ENCODE measurements around the gene PTGER1. TPM values are rescaled to one million over a fixed set of nuclear protein-coding genes. Genes with fewer than 3 reads are reported as not detected.
A peak's percentile ranks its signal among the peaks of the same experiment; 100 is the strongest.

PTGER1 gene
- polyA plus RNA-seq, 2 donors, result 0.32 to 0.47 TPM

- Histone ChIP-seq H3K9me3 (ENCODE audit: control insufficient read depth in 2 of 2, insufficient read depth in 1 of 2, low read depth in 1 of 2, low read length in 1 of 2) (no peaks in the 10 kb centered on the region), H3K27ac (ENCODE audit: low read depth in 2 of 2, low read length in 1 of 2) (no peak overlapping the region)
- WGBS, 2 donors, result 62 to 71% methylated on average over 1 of the region's 1 CpG
Measured at GRCh38 chr19:14503285-14503684, 28.1 kb upstream of the PTGER1 start.

GRCh38 chr19:14502334-14503092, 27.4 kb upstream of the PTGER1 start:
- Histone ChIP-seq H3K27ac (ENCODE audit: low read depth in 2 of 2, low read length in 1 of 2) (no peak overlapping the region), H3K9me3 (ENCODE audit: control insufficient read depth in 2 of 2, insufficient read depth in 1 of 2, low read depth in 1 of 2, low read length in 1 of 2) (no peaks in the 10 kb centered on the region), H3K36me3 (ENCODE audit: control insufficient read depth in 2 of 2, insufficient read depth in 2 of 2, low read length in 1 of 2) (no peaks in the 10 kb centered on the region), H3K27me3 (ENCODE audit: control insufficient read depth in 1 of 2, insufficient read depth in 2 of 2, low read length in 2 of 2) (no peaks in the 10 kb centered on the region), H3K4me1 (ENCODE audit: control insufficient read depth in 2 of 2, insufficient read depth in 2 of 2, low read length in 1 of 2) (peaks cover 0 to 9% of the 10 kb centered on the region in 2 donors), H3K4me3 (ENCODE audit: low read depth in 1 of 2, low read length in 2 of 2) (no peak overlapping the region)
- WGBS, 2 donors, result 76 to 78% methylated on average over 11 of the region's 11 CpGs

More at GRCh38 chr19:14503285-14503684, 28.1 kb upstream of the PTGER1 start:
- Histone ChIP-seq H3K4me1 (ENCODE audit: control insufficient read depth in 2 of 2, insufficient read depth in 2 of 2, low read length in 1 of 2) (peaks cover 0 to 8% of the 10 kb centered on the region in 2 donors), H3K36me3 (ENCODE audit: control insufficient read depth in 2 of 2, insufficient read depth in 2 of 2, low read length in 1 of 2) (no peaks in the 10 kb centered on the region), H3K27me3 (ENCODE audit: control insufficient read depth in 1 of 2, insufficient read depth in 2 of 2, low read length in 2 of 2) (no peaks in the 10 kb centered on the region), H3K4me3 (ENCODE audit: low read depth in 1 of 2, low read length in 2 of 2) (no peak overlapping the region)

- 39 to 42% methylated on average over 6 of the region's 6 CpGs for WGBS, 2 donors
- H3K27me3 ChIP-seq (ENCODE audit: control insufficient read depth in 1 of 2, insufficient read depth in 2 of 2, low read length in 2 of 2), result no peaks in the 10 kb centered on the region
- H3K9me3 ChIP-seq (ENCODE audit: control insufficient read depth in 2 of 2, insufficient read depth in 1 of 2, low read depth in 1 of 2, low read length in 1 of 2), result no peaks in the 10 kb centered on the region
- H3K4me3 ChIP-seq (ENCODE audit: low read depth in 1 of 2, low read length in 2 of 2), result no peak overlapping the region
- H3K36me3 ChIP-seq (ENCODE audit: control insufficient read depth in 2 of 2, insufficient read depth in 2 of 2, low read length in 1 of 2), result no peaks in the 10 kb centered on the region
- H3K27ac ChIP-seq (ENCODE audit: low read depth in 2 of 2, low read length in 1 of 2), result peak overlapping the region; percentile 92 to 95
- H3K4me1 ChIP-seq (ENCODE audit: control insufficient read depth in 2 of 2, insufficient read depth in 2 of 2, low read length in 1 of 2), result peaks cover 0 to 12% of the 10 kb centered on the region in 2 donors
Measured at GRCh38 chr19:14497228-14497921, 22.2 kb upstream of the PTGER1 start.

- Histone ChIP-seq H3K4me3 (ENCODE audit: low read depth in 1 of 2, low read length in 2 of 2) (peak overlapping the region; percentile 30 to 87), H3K27me3 (ENCODE audit: control insufficient read depth in 1 of 2, insufficient read depth in 2 of 2, low read length in 2 of 2) (no peaks in the 10 kb centered on the region), H3K4me1 (ENCODE audit: control insufficient read depth in 2 of 2, insufficient read depth in 2 of 2, low read length in 1 of 2) (peaks cover 0 to 12% of the 10 kb centered on the region in 2 donors), H3K27ac (ENCODE audit: low read depth in 2 of 2, low read length in 1 of 2) (peak overlapping the region; percentile 92 to 95), H3K36me3 (ENCODE audit: control insufficient read depth in 2 of 2, insufficient read depth in 2 of 2, low read length in 1 of 2) (no peaks in the 10 kb centered on the region), H3K9me3 (ENCODE audit: control insufficient read depth in 2 of 2, insufficient read depth in 1 of 2, low read depth in 1 of 2, low read length in 1 of 2) (no peaks in the 10 kb centered on the region)
- 30 to 34% methylated on average over 7 of the region's 7 CpGs for WGBS, 2 donors
Measured at GRCh38 chr19:14496834-14497227, 21.7 kb upstream of the PTGER1 start.

- Histone ChIP-seq H3K9me3 (ENCODE audit: control insufficient read depth in 2 of 2, insufficient read depth in 1 of 2, low read depth in 1 of 2, low read length in 1 of 2) (no peaks in the 10 kb centered on the region), H3K4me1 (ENCODE audit: control insufficient read depth in 2 of 2, insufficient read depth in 2 of 2, low read length in 1 of 2) (peaks cover 0 to 12% of the 10 kb centered on the region in 2 donors)
- WGBS, 2 donors, result 3% methylated on average over 55 to 71 of the region's 71 CpGs
Measured at GRCh38 chr19:14496029-14496833, 21.1 kb upstream of the PTGER1 start, which contains the start of gene GIPC1. Gene GIPC1 (minus strand): TSS chr19:14496127. CDS start chr19:14482976, 13,151 bp downstream.

GRCh38 chr19:14495672-14496028, 20.5 kb upstream of the PTGER1 start:
- H3K36me3 ChIP-seq (ENCODE audit: control insufficient read depth in 2 of 2, insufficient read depth in 2 of 2, low read length in 1 of 2), result peaks cover 0 to 2% of the 10 kb centered on the region in 2 donors
- peaks cover 0 to 12% of the 10 kb centered on the region in 2 donors for H3K4me1 ChIP-seq (ENCODE audit: control insufficient read depth in 2 of 2, insufficient read depth in 2 of 2, low read length in 1 of 2)
- no peaks in the 10 kb centered on the region for H3K9me3 ChIP-seq (ENCODE audit: control insufficient read depth in 2 of 2, insufficient read depth in 1 of 2, low read depth in 1 of 2, low read length in 1 of 2)
- WGBS, 2 donors, result 1 to 5% methylated on average over 7 to 28 of the region's 28 CpGs
- H3K27me3 ChIP-seq (ENCODE audit: control insufficient read depth in 1 of 2, insufficient read depth in 2 of 2, low read length in 2 of 2), result no peaks in the 10 kb centered on the region
- peak overlapping the region; percentile 92 to 97 for H3K27ac ChIP-seq (ENCODE audit: low read depth in 2 of 2, low read length in 1 of 2)
- peak overlapping the region; percentile 68 to 87 for H3K4me3 ChIP-seq (ENCODE audit: low read depth in 1 of 2, low read length in 2 of 2)

More at GRCh38 chr19:14496029-14496833, 21.1 kb upstream of the PTGER1 start, which contains the start of gene GIPC1:
- Histone ChIP-seq H3K27ac (ENCODE audit: low read depth in 2 of 2, low read length in 1 of 2) (peak within 1 kb of the TSS; percentile 92 to 97), H3K36me3 (ENCODE audit: control insufficient read depth in 2 of 2, insufficient read depth in 2 of 2, low read length in 1 of 2) (peaks cover 0 to 2% of the 10 kb centered on the region in 2 donors), H3K4me3 (ENCODE audit: low read depth in 1 of 2, low read length in 2 of 2) (peak within 1 kb of the TSS; percentile 68 to 87), H3K27me3 (ENCODE audit: control insufficient read depth in 1 of 2, insufficient read depth in 2 of 2, low read length in 2 of 2) (no peaks in the 10 kb centered on the region)

- 14 to 20% methylated on average over 12 to 14 of the region's 14 CpGs for WGBS, 2 donors
- Histone ChIP-seq H3K4me1 (ENCODE audit: control insufficient read depth in 2 of 2, insufficient read depth in 2 of 2, low read length in 1 of 2) (peaks cover 0 to 12% of the 10 kb centered on the region in 2 donors), H3K36me3 (ENCODE audit: control insufficient read depth in 2 of 2, insufficient read depth in 2 of 2, low read length in 1 of 2) (peaks cover 0 to 3% of the 10 kb centered on the region in 2 donors), H3K4me3 (ENCODE audit: low read depth in 1 of 2, low read length in 2 of 2) (peak overlapping the region; percentile 68 to 87), H3K27ac (ENCODE audit: low read depth in 2 of 2, low read length in 1 of 2) (peak overlapping the region; percentile 92 to 97), H3K27me3 (ENCODE audit: control insufficient read depth in 1 of 2, insufficient read depth in 2 of 2, low read length in 2 of 2) (no peaks in the 10 kb centered on the region), H3K9me3 (ENCODE audit: control insufficient read depth in 2 of 2, insufficient read depth in 1 of 2, low read depth in 1 of 2, low read length in 1 of 2) (no peaks in the 10 kb centered on the region)
Measured at GRCh38 chr19:14494910-14495671, 19.9 kb upstream of the PTGER1 start.

GRCh38 chr19:14494411-14494810, 19.3 kb upstream of the PTGER1 start:
- H3K4me1 ChIP-seq (ENCODE audit: control insufficient read depth in 2 of 2, insufficient read depth in 2 of 2, low read length in 1 of 2), result peaks cover 0 to 12% of the 10 kb centered on the region in 2 donors
- no peaks in the 10 kb centered on the region for H3K9me3 ChIP-seq (ENCODE audit: control insufficient read depth in 2 of 2, insufficient read depth in 1 of 2, low read depth in 1 of 2, low read length in 1 of 2)
- H3K4me3 ChIP-seq (ENCODE audit: low read depth in 1 of 2, low read length in 2 of 2), result peak overlapping the region; percentile 68 to 87
- 60 to 71% methylated on average over 4 of the region's 4 CpGs for WGBS, 2 donors
- peak overlapping the region; percentile 92 to 97 for H3K27ac ChIP-seq (ENCODE audit: low read depth in 2 of 2, low read length in 1 of 2)
- H3K27me3 ChIP-seq (ENCODE audit: control insufficient read depth in 1 of 2, insufficient read depth in 2 of 2, low read length in 2 of 2), result no peaks in the 10 kb centered on the region
- H3K36me3 ChIP-seq (ENCODE audit: control insufficient read depth in 2 of 2, insufficient read depth in 2 of 2, low read length in 1 of 2), result peaks cover 0 to 5% of the 10 kb centered on the region in 2 donors
